ENCODE results near the gene MTMR3.

- no peak for TF ChIP-seq EP300 (IDR thresholded peaks at IDR 0.05)
- TF ChIP-seq CTCF (IDR thresholded peaks at IDR 0.05), result no peak
- TF ChIP-seq HOXA7 (CRISPR knock-in tag; IDR thresholded peaks at IDR 0.05), result no peak
- no peak for TF ChIP-seq FOSL2 (IDR thresholded peaks at IDR 0.05)
- TF ChIP-seq FOSL2 (CRISPR knock-in tag; IDR thresholded peaks at IDR 0.05), result no peak
- no peak for TF ChIP-seq EHMT2 (IDR thresholded peaks at IDR 0.05; ENCODE audit: low read depth)
- TF ChIP-seq CEBPB (IDR thresholded peaks at IDR 0.05), result no peak
- TF ChIP-seq, protein P1, sequence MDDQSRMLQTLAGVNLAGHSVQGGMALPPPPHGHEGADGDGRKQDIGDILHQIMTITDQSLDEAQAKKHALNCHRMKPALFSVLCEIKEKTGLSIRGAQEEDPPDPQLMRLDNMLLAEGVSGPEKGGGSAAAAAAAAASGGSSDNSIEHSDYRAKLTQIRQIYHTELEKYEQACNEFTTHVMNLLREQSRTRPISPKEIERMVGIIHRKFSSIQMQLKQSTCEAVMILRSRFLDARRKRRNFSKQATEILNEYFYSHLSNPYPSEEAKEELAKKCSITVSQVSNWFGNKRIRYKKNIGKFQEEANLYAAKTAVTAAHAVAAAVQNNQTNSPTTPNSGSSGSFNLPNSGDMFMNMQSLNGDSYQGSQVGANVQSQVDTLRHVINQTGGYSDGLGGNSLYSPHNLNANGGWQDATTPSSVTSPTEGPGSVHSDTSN (IDR thresholded peaks at IDR 0.05), result no peak
- TF ChIP-seq CHD4 (IDR thresholded peaks at IDR 0.05; ENCODE audit: borderline replicate concordance), result no peak
- no peak for TF ChIP-seq ZFP36 (IDR thresholded peaks at IDR 0.05; ENCODE audit: borderline replicate concordance, partially characterized antibody)
- TF ChIP-seq ESRRA (IDR thresholded peaks at IDR 0.05; ENCODE audit: borderline replicate concordance, low read length), result no peak
- TF ChIP-seq MAFK (IDR thresholded peaks at IDR 0.05; ENCODE audit: partially characterized antibody), result no peak
Measured at GRCh38 chr22:29972121-29972520, 89.1 kb downstream of the MTMR3 start.

Data from A549 (cell line).